Measurements from ENCODE around the gene GATA6.
"Not testable (repeated sequence)": the region's sequence is repeated elsewhere in the genome, so short reads cannot be mapped to it uniquely, and the experiment has no call there.

The GATA6 gene

DNA sequence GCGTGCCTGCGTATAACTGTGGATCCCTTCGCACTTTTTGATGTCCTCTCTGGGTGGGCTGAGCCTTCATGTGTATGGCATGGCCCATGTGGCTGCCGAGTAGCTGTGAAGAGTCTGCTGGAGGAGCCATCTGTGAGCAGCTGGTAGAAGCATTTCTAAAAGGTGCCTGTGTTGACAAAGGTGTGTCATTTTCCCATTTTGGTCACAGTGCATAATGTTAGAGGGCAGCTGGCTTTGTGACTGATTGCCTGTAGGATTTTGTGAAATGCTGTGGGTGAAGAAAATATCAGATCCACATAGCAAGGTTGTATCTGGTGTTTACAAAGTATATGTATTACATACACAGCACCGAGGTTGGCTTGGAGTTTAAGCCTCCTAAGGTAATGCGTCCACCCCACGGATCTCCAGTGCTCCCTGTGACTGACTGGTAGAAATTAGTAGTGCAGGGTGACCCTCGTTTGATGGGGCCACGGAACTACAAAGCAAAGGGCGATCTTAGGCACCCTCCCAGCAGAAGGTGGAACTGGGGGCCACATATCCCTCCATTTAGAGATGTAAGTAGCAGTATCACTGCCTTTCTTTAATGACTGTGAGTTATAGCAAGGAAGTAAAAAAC lies 16.5 kb downstream of the GATA6 start:
- Histone ChIP-seq H3K27ac (ENCODE audit: low read depth, low read length) (no peak overlapping the region), H3K4me1 (ENCODE audit: insufficient read depth, low read length) (no peaks in the 10 kb centered on the region), H3K36me3 (ENCODE audit: insufficient read depth, low read length) (no peaks in the 10 kb centered on the region), H3K27me3 (ENCODE audit: control insufficient read depth in 1 of 2, insufficient read depth in 2 of 2, low read length in 2 of 2) (no peaks in the 10 kb centered on the region), H3K4me3 (ENCODE audit: low read depth in 1 of 2, low read length in 2 of 2) (no peak overlapping the region), H3K9me3 (ENCODE audit: low read length) (no peaks in the 10 kb centered on the region), H3K9ac (ENCODE audit: low read length) (no peak overlapping the region)

DNA sequence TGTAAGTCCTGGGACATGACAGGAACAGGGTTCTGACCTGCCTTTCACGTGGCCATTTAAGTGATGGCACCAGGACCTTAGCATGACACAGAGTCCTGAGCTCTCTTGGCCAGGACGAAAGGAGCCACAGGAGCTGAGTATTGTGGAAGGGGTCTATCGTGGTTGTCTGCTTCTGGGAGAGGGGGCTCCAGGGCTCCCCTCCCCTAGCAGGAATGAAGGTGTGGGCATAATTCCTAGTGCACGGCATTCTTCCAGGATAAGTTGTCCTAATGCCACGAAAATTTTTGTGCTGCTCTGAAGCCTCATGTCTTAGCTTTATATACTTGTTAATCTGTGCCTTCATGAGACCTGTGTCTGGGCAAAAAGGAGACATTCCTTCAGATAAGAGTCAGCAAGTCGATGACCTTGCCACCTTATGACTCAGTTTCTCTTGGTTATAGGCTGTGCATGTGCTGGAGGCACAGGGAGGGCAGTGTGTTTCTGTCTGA lies 17.1 kb downstream of the GATA6 start:
- Histone ChIP-seq H3K36me3 (ENCODE audit: insufficient read depth, low read length) (no peaks in the 10 kb centered on the region), H3K9ac (ENCODE audit: low read length) (no peak overlapping the region), H3K27me3 (ENCODE audit: control insufficient read depth in 1 of 2, insufficient read depth in 2 of 2, low read length in 2 of 2) (no peaks in the 10 kb centered on the region), H3K4me1 (ENCODE audit: insufficient read depth, low read length) (no peaks in the 10 kb centered on the region), H3K9me3 (ENCODE audit: low read length) (no peaks in the 10 kb centered on the region), H3K4me3 (ENCODE audit: low read depth in 1 of 2, low read length in 2 of 2) (no peak overlapping the region), H3K27ac (ENCODE audit: low read depth, low read length) (no peak overlapping the region)

DNA sequence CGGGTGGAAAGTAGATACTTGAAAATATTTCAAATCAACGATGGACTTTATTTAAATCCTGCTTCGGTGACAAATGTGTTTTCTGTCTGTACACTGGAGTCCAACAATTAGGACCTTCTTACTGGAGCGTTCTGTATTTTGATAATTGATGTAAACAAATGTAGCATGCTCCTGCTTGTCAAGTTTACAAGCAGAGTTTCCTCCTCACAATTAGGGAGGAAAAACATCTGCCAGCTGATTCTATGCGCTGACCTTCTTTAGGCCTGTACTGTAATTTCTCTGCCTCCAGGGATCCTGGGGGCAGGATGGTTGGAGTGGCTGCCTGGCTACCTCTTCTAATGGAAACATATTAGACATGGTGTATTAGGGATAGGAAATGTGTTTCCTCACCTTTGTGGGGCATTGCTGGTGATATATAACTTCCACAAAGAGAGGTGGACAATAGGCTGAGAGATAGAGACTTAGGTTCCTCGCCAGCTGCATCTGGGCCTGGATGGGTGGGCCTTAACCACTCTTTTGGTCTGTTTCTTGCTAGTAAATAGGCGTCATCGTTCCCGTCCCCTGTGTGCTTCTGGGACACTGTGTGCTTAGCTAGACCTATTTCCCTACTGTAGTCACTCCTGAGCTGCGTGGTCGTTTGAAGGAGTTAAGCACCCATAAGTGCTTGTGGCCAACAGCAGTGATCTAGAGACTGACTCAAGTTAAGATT lies 19.3 kb downstream of the GATA6 start:
- Histone ChIP-seq H3K27ac (ENCODE audit: low read depth, low read length) (no peak overlapping the region), H3K4me1 (ENCODE audit: insufficient read depth, low read length) (no peaks in the 10 kb centered on the region)

DNA sequence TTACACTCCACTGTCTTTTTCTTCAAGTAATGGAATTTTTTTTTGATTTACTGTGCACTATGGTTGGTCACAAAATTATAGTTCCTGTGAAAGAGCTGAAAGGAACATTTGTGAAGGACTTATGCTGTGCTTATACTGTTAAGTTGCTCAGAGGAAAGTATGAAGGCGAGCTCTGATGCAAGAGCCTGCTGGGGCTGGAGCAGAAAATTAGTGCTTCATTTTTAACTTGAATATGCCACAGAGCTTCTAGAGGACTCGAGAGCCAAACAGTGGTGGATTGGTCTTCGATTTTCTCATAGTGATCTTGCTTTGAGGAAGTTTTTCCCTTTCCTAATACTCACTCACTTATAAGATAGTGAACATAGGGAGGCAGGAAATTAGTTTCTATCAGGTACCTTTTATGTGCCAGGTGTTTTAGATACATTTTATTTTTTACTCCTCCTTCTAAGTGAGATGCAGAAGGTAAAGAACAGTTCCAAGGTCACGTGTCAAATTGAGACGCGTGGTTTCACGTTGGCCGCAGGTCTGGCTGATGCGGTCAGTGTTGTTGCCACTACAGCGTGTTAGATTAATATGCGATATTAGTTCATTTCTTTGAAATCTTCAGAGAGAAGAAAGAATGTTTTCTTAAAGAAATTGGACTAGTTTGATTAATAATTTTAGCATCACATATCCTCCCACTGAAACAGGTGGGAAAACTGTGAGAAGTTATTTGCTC lies 20.2 kb downstream of the GATA6 start:
- Histone ChIP-seq H3K36me3 (ENCODE audit: insufficient read depth, low read length) (no peaks in the 10 kb centered on the region), H3K4me3 (ENCODE audit: low read depth in 1 of 2, low read length in 2 of 2) (no peak overlapping the region), H3K27ac (ENCODE audit: low read depth, low read length) (no peak overlapping the region), H3K27me3 (ENCODE audit: control insufficient read depth in 1 of 2, insufficient read depth in 2 of 2, low read length in 2 of 2) (no peaks in the 10 kb centered on the region), H3K9ac (ENCODE audit: low read length) (no peak overlapping the region), H3K4me1 (ENCODE audit: insufficient read depth, low read length) (no peaks in the 10 kb centered on the region), H3K9me3 (ENCODE audit: low read length) (no peaks in the 10 kb centered on the region)

More for the DNA sequence above, 19.3 kb downstream of the GATA6 start:
- H3K27me3 ChIP-seq (ENCODE audit: control insufficient read depth in 1 of 2, insufficient read depth in 2 of 2, low read length in 2 of 2), result no peaks in the 10 kb centered on the region
- H3K4me3 ChIP-seq (ENCODE audit: low read depth in 1 of 2, low read length in 2 of 2), result no peak overlapping the region
- H3K9me3 ChIP-seq (ENCODE audit: low read length), result no peaks in the 10 kb centered on the region
- no peaks in the 10 kb centered on the region for H3K36me3 ChIP-seq (ENCODE audit: insufficient read depth, low read length)
- no peak overlapping the region for H3K9ac ChIP-seq (ENCODE audit: low read length)

DNA sequence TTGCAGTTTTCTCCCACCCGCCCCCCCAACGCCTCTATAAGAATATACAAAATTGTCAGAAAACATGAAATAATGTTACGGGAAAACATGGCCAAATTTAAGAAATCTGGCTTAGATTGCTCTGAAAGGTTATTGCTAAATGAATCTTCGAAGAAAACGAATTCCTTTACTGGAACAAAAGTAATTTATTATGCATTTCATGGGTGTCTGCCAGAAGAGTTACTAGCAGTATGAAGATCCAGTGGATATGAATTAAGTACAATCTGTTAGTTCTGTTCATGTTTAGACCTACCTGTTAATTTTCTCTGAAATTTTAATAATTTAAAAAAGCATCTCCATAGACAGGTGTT lies 21.9 kb downstream of the GATA6 start:
- Histone ChIP-seq H3K9ac (ENCODE audit: low read length) (no peak overlapping the region), H3K4me1 (ENCODE audit: insufficient read depth, low read length) (no peaks in the 10 kb centered on the region), H3K27me3 (ENCODE audit: control insufficient read depth in 1 of 2, insufficient read depth in 2 of 2, low read length in 2 of 2) (no peaks in the 10 kb centered on the region)

DNA sequence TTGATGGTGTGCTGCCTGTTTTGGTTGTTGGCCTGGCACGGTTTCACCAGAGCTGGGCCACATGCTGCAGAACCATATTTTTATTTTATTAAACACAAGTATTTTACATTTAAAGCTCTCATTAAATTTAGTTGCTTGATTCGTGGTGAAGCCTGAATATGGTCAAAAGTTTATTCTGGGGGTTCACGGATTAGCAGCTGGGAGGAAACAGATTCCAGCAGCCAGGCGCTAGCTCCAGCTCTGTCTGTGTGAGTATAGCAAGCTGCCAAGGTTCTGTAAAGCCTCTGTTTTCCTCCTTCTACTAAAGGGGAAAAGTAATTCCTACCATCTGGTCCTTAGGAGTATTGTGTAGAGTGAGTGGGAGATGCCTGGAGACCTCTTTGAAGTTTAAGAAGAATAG lies 22.5 kb downstream of the GATA6 start:
- Histone ChIP-seq H3K27ac (ENCODE audit: low read depth, low read length) (no peak overlapping the region), H3K27me3 (ENCODE audit: control insufficient read depth in 1 of 2, insufficient read depth in 2 of 2, low read length in 2 of 2) (no peaks in the 10 kb centered on the region), H3K36me3 (ENCODE audit: insufficient read depth, low read length) (no peaks in the 10 kb centered on the region), H3K9me3 (ENCODE audit: low read length) (no peaks in the 10 kb centered on the region), H3K9ac (ENCODE audit: low read length) (no peak overlapping the region), H3K4me1 (ENCODE audit: insufficient read depth, low read length) (no peaks in the 10 kb centered on the region), H3K4me3 (ENCODE audit: low read depth in 1 of 2, low read length in 2 of 2) (no peak overlapping the region)

More for the DNA sequence above, 21.9 kb downstream of the GATA6 start:
- no peaks in the 10 kb centered on the region for H3K9me3 ChIP-seq (ENCODE audit: low read length)
- H3K27ac ChIP-seq (ENCODE audit: low read depth, low read length), result no peak overlapping the region
- no peak overlapping the region for H3K4me3 ChIP-seq (ENCODE audit: low read depth in 1 of 2, low read length in 2 of 2)
- H3K36me3 ChIP-seq (ENCODE audit: insufficient read depth, low read length), result no peaks in the 10 kb centered on the region

DNA sequence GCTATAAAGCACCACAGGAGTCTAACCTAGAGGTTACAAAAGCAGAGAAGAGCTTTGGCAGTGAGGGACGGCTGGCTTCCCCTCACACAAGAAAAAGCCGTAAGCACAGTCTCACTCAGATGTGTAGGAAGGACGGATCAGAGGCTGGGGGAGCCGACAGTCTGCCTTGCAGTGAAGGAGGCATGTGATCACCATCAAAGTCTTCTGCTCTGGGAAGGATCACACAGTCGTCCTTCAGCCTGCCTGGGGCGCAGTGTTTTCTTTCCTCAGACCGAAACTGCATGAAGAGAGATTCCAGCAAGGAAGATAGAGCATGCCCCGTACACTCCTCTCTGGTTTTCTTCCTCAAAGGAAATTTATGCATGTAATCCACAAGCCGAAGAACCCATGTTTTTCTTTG lies 24.1 kb downstream of the GATA6 start:
- Histone ChIP-seq H3K4me1 (ENCODE audit: insufficient read depth, low read length) (no peaks in the 10 kb centered on the region), H3K9me3 (ENCODE audit: low read length) (no peaks in the 10 kb centered on the region), H3K27ac (ENCODE audit: low read depth, low read length) (no peak overlapping the region), H3K4me3 (ENCODE audit: low read depth in 1 of 2, low read length in 2 of 2) (no peak overlapping the region), H3K36me3 (ENCODE audit: insufficient read depth, low read length) (no peaks in the 10 kb centered on the region), H3K27me3 (ENCODE audit: control insufficient read depth in 1 of 2, insufficient read depth in 2 of 2, low read length in 2 of 2) (no peaks in the 10 kb centered on the region), H3K9ac (ENCODE audit: low read length) (no peak overlapping the region)

DNA sequence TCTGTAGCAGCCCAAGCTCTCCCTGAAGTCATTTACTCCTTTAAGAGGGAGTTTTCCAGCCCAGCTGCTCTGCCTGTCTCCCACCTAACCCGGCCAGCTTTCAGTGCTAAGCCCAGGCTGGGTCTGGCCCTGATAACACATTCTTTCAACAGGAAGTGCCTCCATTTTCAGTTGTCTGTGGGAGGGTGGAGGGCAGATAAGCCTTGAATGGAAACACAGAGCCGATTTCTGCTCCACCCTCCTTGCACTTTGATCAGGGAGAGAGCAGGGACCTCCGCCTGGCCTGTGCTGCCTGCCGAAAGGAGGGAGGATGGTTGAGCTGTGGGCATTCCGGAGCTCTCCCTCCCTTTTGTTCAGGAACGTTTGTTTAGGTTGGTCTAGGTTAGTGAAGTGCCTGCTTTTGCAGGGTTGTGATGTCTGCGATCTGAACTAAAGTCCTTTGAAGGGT lies 24.8 kb downstream of the GATA6 start:
- H3K4me1 ChIP-seq (ENCODE audit: insufficient read depth, low read length), result no peaks in the 10 kb centered on the region
- H3K27me3 ChIP-seq (ENCODE audit: control insufficient read depth in 1 of 2, insufficient read depth in 2 of 2, low read length in 2 of 2), result no peaks in the 10 kb centered on the region
- no peak overlapping the region for H3K9ac ChIP-seq (ENCODE audit: low read length)
- no peak overlapping the region for H3K4me3 ChIP-seq (ENCODE audit: low read depth in 1 of 2, low read length in 2 of 2)
- no peaks in the 10 kb centered on the region for H3K36me3 ChIP-seq (ENCODE audit: insufficient read depth, low read length)
- no peaks in the 10 kb centered on the region for H3K9me3 ChIP-seq (ENCODE audit: low read length)
- no peak overlapping the region for H3K27ac ChIP-seq (ENCODE audit: low read depth, low read length)

DNA sequence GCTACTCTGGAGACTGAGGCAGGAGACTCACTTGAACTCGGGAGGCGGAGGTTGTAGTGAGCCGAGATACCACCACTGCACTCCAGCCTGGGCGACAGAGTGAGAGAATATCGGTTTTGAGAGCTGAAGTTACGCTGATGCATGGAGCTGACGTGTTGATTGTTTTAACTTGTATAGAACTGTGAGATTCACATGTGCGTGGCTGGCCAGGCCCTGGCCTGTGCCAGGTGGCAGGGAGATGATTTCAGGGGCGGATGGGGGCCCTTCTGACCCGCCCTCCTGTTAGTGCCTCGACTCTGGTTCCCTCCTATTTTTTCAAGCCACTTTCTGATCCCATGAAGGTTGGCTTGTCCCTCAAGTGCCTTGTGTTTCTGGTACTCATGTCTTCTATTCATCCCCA lies 25.7 kb downstream of the GATA6 start:
- Histone ChIP-seq H3K27ac (ENCODE audit: low read depth, low read length) (no peak overlapping the region), H3K27me3 (ENCODE audit: control insufficient read depth in 1 of 2, insufficient read depth in 2 of 2, low read length in 2 of 2) (no peaks in the 10 kb centered on the region), H3K9ac (ENCODE audit: low read length) (no peak overlapping the region), H3K4me1 (ENCODE audit: insufficient read depth, low read length) (no peaks in the 10 kb centered on the region), H3K36me3 (ENCODE audit: insufficient read depth, low read length) (no peaks in the 10 kb centered on the region), H3K9me3 (ENCODE audit: low read length) (no peaks in the 10 kb centered on the region), H3K4me3 (ENCODE audit: low read depth in 1 of 2, low read length in 2 of 2) (no peak overlapping the region)

DNA sequence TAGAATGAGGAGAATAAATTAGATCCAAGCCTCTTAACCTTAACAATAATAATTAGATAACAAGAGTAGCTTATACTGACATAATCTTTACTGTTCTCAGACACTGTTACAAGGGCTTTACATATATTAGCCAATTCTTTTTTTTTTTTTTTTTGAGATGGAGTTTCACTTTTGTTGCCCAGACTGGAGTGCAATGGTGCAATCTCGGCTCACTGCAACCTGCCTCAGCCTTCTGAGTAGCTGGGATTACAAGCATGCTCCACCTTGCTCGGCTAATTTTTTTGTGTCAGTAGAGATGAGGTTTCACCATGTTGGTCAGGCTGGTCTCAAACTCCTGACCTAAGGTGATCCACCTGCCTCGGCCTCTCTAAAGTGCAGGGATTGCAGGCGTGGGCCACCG lies 27.6 kb downstream of the GATA6 start:
- H3K27ac ChIP-seq (ENCODE audit: low read depth, low read length); H3K4me1 ChIP-seq (ENCODE audit: insufficient read depth, low read length); H3K27me3 ChIP-seq (ENCODE audit: control insufficient read depth in 1 of 2, insufficient read depth in 2 of 2, low read length in 2 of 2): not testable (repeated sequence)

DNA sequence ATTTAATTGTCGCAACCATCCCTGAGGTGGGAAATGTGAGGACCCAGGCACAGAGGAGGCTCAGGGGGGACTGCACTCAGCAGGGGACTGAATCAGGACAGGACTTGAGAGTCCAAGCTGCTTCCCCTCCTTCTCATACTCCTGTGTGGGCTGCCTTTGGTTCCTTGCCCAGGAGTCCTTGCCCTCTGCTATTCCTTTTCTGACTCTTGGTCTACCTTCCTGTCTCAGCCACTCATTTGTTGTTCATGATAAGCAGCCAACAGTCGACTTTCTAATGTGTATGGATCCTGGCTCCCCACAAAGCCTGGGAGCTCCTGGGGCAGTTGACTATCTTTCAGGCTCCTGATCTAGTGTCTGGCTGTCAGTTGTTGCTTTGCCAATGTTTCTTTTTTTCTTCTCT lies 28.3 kb downstream of the GATA6 start:
- Histone ChIP-seq H3K27me3 (ENCODE audit: control insufficient read depth in 1 of 2, insufficient read depth in 2 of 2, low read length in 2 of 2) (no peaks in the 10 kb centered on the region), H3K36me3 (ENCODE audit: insufficient read depth, low read length) (no peaks in the 10 kb centered on the region), H3K9ac (ENCODE audit: low read length) (no peak overlapping the region), H3K4me1 (ENCODE audit: insufficient read depth, low read length) (no peaks in the 10 kb centered on the region), H3K9me3 (ENCODE audit: low read length) (no peaks in the 10 kb centered on the region), H3K27ac (ENCODE audit: low read depth, low read length) (no peak overlapping the region), H3K4me3 (ENCODE audit: low read depth in 1 of 2, low read length in 2 of 2) (no peak overlapping the region)

More for the DNA sequence above, 27.6 kb downstream of the GATA6 start:
- H3K4me3 ChIP-seq (ENCODE audit: low read depth in 1 of 2, low read length in 2 of 2); H3K36me3 ChIP-seq (ENCODE audit: insufficient read depth, low read length); H3K9ac ChIP-seq (ENCODE audit: low read length); H3K9me3 ChIP-seq (ENCODE audit: low read length): not testable (repeated sequence)
